ENCODE measurements around the gene KRTAP19-8. TPM values are rescaled to one million over a fixed set of nuclear protein-coding genes. Genes with fewer than 3 reads are reported as not detected.

Gene KRTAP19-8
- total RNA-seq, 5 donors from 2014 or later (not counting 1 experiment from before 2014, with no cell fraction given), result not detected

GRCh38 chr21:31072533-31072932, 34.3 kb upstream of the KRTAP19-8 start:
- H3K4me3 ChIP-seq (ENCODE audit: control insufficient read depth in 1 of 2, extremely low read depth in 1 of 2, low read length in 1 of 2), result no peak overlapping the region
- POLR2A ChIA-PET, result no interaction called here
- no peak overlapping the region for H3K27ac ChIP-seq (ENCODE audit: low read length)
- Mint-ChIP-seq H3K4me3 (no peak overlapping the region), H3K27ac (no peak overlapping the region), H3K36me3 (no peaks in the 10 kb centered on the region), H3K9me3 (no peaks in the 10 kb centered on the region), H3K4me1 (no peaks in the 10 kb centered on the region), H3K27me3 (peaks cover 7 to 20% of the 10 kb centered on the region in 2 donors)
- H3K36me3 ChIP-seq (ENCODE audit: control insufficient read depth in 2 of 2, extremely low read depth in 1 of 2, insufficient read depth in 1 of 2, low read length in 1 of 2), result no peaks in the 10 kb centered on the region
- no peaks in the 10 kb centered on the region for H3K4me1 ChIP-seq (ENCODE audit: control insufficient read depth in 1 of 2, extremely low read depth in 1 of 2, insufficient read depth in 2 of 2, low read length in 2 of 2)
- H3K9me3 ChIP-seq, result no peaks in the 10 kb centered on the region
- CTCF ChIA-PET, result no interaction called here
- no peak for DNase-seq
- peaks cover 0 to 3% of the 10 kb centered on the region in 2 experiments for H3K27me3 ChIP-seq (replicated peaks in 1 of 2; ENCODE audit: control insufficient read depth in 2 of 2, extremely low read depth in 1 of 2, insufficient read depth in 2 of 2, low read length in 1 of 2)
- WGBS (ENCODE audit: insufficient coverage), result 50% methylated on average over 2 of the region's 4 CpGs
- ATAC-seq (replicated peaks in 1 of 4), result no peak

- 72% methylated on average over 2 of the region's 3 CpGs for WGBS (ENCODE audit: insufficient coverage)
- CTCF ChIA-PET, result no interaction called here
- POLR2A ChIA-PET, result no interaction called here
Observed at GRCh38 chr21:31064803-31065202, 26.5 kb upstream of the KRTAP19-8 start.

GRCh38 chr21:31052489-31053142, 14.3 kb upstream of the KRTAP19-8 start:
- H3K4me3 ChIP-seq (ENCODE audit: control insufficient read depth in 1 of 2, extremely low read depth in 1 of 2, low read length in 1 of 2), result no peak overlapping the region
- no peak overlapping the region for H3K4me3 Mint-ChIP-seq
- no peaks in the 10 kb centered on the region for H3K4me1 Mint-ChIP-seq
- 88% methylated on average over 3 of the region's 5 CpGs for WGBS (ENCODE audit: insufficient coverage)
- no peaks in the 10 kb centered on the region for H3K36me3 ChIP-seq (ENCODE audit: control insufficient read depth in 2 of 2, extremely low read depth in 1 of 2, insufficient read depth in 1 of 2, low read length in 1 of 2)
- H3K27ac Mint-ChIP-seq, result no peak overlapping the region
- H3K36me3 Mint-ChIP-seq, result no peaks in the 10 kb centered on the region
- no peak overlapping the region for H3K27ac ChIP-seq (ENCODE audit: low read length)
- ChIA-PET POLR2A (no interaction called here), CTCF (no interaction called here)
- no peak for DNase-seq
- no peaks in the 10 kb centered on the region for H3K4me1 ChIP-seq (ENCODE audit: control insufficient read depth in 1 of 2, extremely low read depth in 1 of 2, insufficient read depth in 2 of 2, low read length in 2 of 2)
- H3K27me3 Mint-ChIP-seq, result peaks cover 0 to 9% of the 10 kb centered on the region in 2 donors
- H3K9me3 ChIP-seq, result no peaks in the 10 kb centered on the region
- H3K9me3 Mint-ChIP-seq, result peaks cover 3 to 4% (median 4%) of the 10 kb centered on the region in 3 donors
- H3K27me3 ChIP-seq (replicated peaks in 1 of 2; ENCODE audit: control insufficient read depth in 2 of 2, extremely low read depth in 1 of 2, insufficient read depth in 2 of 2, low read length in 1 of 2), result peaks cover 0 to 9% of the 10 kb centered on the region in 2 experiments
- ATAC-seq (replicated peaks in 1 of 4), result no peak

More at GRCh38 chr21:31064803-31065202, 26.5 kb upstream of the KRTAP19-8 start:
- H3K27me3 Mint-ChIP-seq, result peaks cover 0 to 5% of the 10 kb centered on the region in 2 donors
- ATAC-seq (replicated peaks in 1 of 4), result no peak
- no peaks in the 10 kb centered on the region for H3K4me1 Mint-ChIP-seq
- no peak overlapping the region for H3K4me3 Mint-ChIP-seq
- H3K9me3 ChIP-seq, result no peaks in the 10 kb centered on the region
- H3K36me3 ChIP-seq (ENCODE audit: control insufficient read depth in 2 of 2, extremely low read depth in 1 of 2, insufficient read depth in 1 of 2, low read length in 1 of 2), result no peaks in the 10 kb centered on the region
- no peaks in the 10 kb centered on the region for H3K9me3 Mint-ChIP-seq
- H3K4me3 ChIP-seq (ENCODE audit: control insufficient read depth in 1 of 2, extremely low read depth in 1 of 2, low read length in 1 of 2), result no peak overlapping the region
- DNase-seq, result no peak
- H3K36me3 Mint-ChIP-seq, result no peaks in the 10 kb centered on the region
- H3K27me3 ChIP-seq (replicated peaks in 1 of 2; ENCODE audit: control insufficient read depth in 2 of 2, extremely low read depth in 1 of 2, insufficient read depth in 2 of 2, low read length in 1 of 2), result no peaks in the 10 kb centered on the region
- no peak overlapping the region for H3K27ac ChIP-seq (ENCODE audit: low read length)
- H3K27ac Mint-ChIP-seq, result no peak overlapping the region
- H3K4me1 ChIP-seq (ENCODE audit: control insufficient read depth in 1 of 2, extremely low read depth in 1 of 2, insufficient read depth in 2 of 2, low read length in 2 of 2), result no peaks in the 10 kb centered on the region

- Histone ChIP-seq H3K4me3 (ENCODE audit: control insufficient read depth in 1 of 2, extremely low read depth in 1 of 2, low read length in 1 of 2) (no peak overlapping the region), H3K9me3 (no peaks in the 10 kb centered on the region), H3K27me3 (replicated peaks in 1 of 2; ENCODE audit: control insufficient read depth in 2 of 2, extremely low read depth in 1 of 2, insufficient read depth in 2 of 2, low read length in 1 of 2) (peaks cover 2 to 9% of the 10 kb centered on the region in 2 experiments), H3K27ac (ENCODE audit: low read length) (no peak overlapping the region), H3K36me3 (ENCODE audit: control insufficient read depth in 2 of 2, extremely low read depth in 1 of 2, insufficient read depth in 1 of 2, low read length in 1 of 2) (no peaks in the 10 kb centered on the region), H3K4me1 (ENCODE audit: control insufficient read depth in 1 of 2, extremely low read depth in 1 of 2, insufficient read depth in 2 of 2, low read length in 2 of 2) (no peaks in the 10 kb centered on the region)
- no peak for DNase-seq
- CTCF ChIA-PET, result no interaction called here
- 77% methylated on average over 2 of the region's 3 CpGs for WGBS (ENCODE audit: insufficient coverage)
- no peak for ATAC-seq (replicated peaks in 1 of 4)
- peaks cover 0 to 17% of the 10 kb centered on the region in 2 donors for H3K27me3 Mint-ChIP-seq
- H3K36me3 Mint-ChIP-seq, result no peaks in the 10 kb centered on the region
- POLR2A ChIA-PET, result no interaction called here
- no peaks in the 10 kb centered on the region for H3K4me1 Mint-ChIP-seq
- no peak overlapping the region for H3K4me3 Mint-ChIP-seq
- H3K27ac Mint-ChIP-seq, result no peak overlapping the region
- no peaks in the 10 kb centered on the region for H3K9me3 Mint-ChIP-seq
Observed at GRCh38 chr21:31050577-31051157, 12.4 kb upstream of the KRTAP19-8 start.

GRCh38 chr21:31045841-31046240, 7.6 kb upstream of the KRTAP19-8 start:
- POLR2A ChIA-PET, result no interaction called here
- Histone ChIP-seq H3K9me3 (no peaks in the 10 kb centered on the region), H3K27ac (ENCODE audit: low read length) (no peak overlapping the region), H3K27me3 (replicated peaks in 1 of 2; ENCODE audit: control insufficient read depth in 2 of 2, extremely low read depth in 1 of 2, insufficient read depth in 2 of 2, low read length in 1 of 2) (peaks cover 2 to 3% of the 10 kb centered on the region in 2 experiments), H3K36me3 (ENCODE audit: control insufficient read depth in 2 of 2, extremely low read depth in 1 of 2, insufficient read depth in 1 of 2, low read length in 1 of 2) (no peaks in the 10 kb centered on the region), H3K4me1 (ENCODE audit: control insufficient read depth in 1 of 2, extremely low read depth in 1 of 2, insufficient read depth in 2 of 2, low read length in 2 of 2) (no peaks in the 10 kb centered on the region), H3K4me3 (ENCODE audit: control insufficient read depth in 1 of 2, extremely low read depth in 1 of 2, low read length in 1 of 2) (no peak overlapping the region)
- WGBS (ENCODE audit: insufficient coverage), result 75% methylated on average over 1 of the region's 3 CpGs
- Mint-ChIP-seq H3K4me3 (no peak overlapping the region), H3K9me3 (no peaks in the 10 kb centered on the region), H3K27me3 (peaks cover 0 to 20% of the 10 kb centered on the region in 2 donors), H3K36me3 (no peaks in the 10 kb centered on the region), H3K4me1 (no peaks in the 10 kb centered on the region), H3K27ac (no peak overlapping the region)
- ATAC-seq (replicated peaks in 1 of 4) (no peak), DNase-seq (no peak)
- CTCF ChIA-PET, result no interaction called here

GRCh38 chr21:31043471-31043870, 5.2 kb upstream of the KRTAP19-8 start:
- no peak overlapping the region for H3K27ac ChIP-seq (ENCODE audit: low read length)
- Mint-ChIP-seq H3K27me3 (peaks cover 0 to 21% of the 10 kb centered on the region in 2 donors), H3K36me3 (no peaks in the 10 kb centered on the region), H3K27ac (no peak overlapping the region), H3K4me3 (no peak overlapping the region), H3K9me3 (no peaks in the 10 kb centered on the region), H3K4me1 (no peaks in the 10 kb centered on the region)
- peaks cover 0 to 2% of the 10 kb centered on the region in 2 experiments for H3K27me3 ChIP-seq (replicated peaks in 1 of 2; ENCODE audit: control insufficient read depth in 2 of 2, extremely low read depth in 1 of 2, insufficient read depth in 2 of 2, low read length in 1 of 2)
- 94% methylated on average over 2 of the region's 5 CpGs for WGBS (ENCODE audit: insufficient coverage)
- H3K36me3 ChIP-seq (ENCODE audit: control insufficient read depth in 2 of 2, extremely low read depth in 1 of 2, insufficient read depth in 1 of 2, low read length in 1 of 2), result no peaks in the 10 kb centered on the region
- ATAC-seq (replicated peaks in 1 of 4) (no peak), DNase-seq (no peak)
- POLR2A ChIA-PET, result no interaction called here
- CTCF ChIA-PET, result interaction anchor here in 1 of 2 donors (0.7 kb wide), 1 partner anchor 174 kb away, joined by 3 read pairs; no protein-coding TSS in a partner anchor
- H3K4me3 ChIP-seq (ENCODE audit: control insufficient read depth in 1 of 2, extremely low read depth in 1 of 2, low read length in 1 of 2), result no peak overlapping the region
- no peaks in the 10 kb centered on the region for H3K4me1 ChIP-seq (ENCODE audit: control insufficient read depth in 1 of 2, extremely low read depth in 1 of 2, insufficient read depth in 2 of 2, low read length in 2 of 2)
- H3K9me3 ChIP-seq, result no peaks in the 10 kb centered on the region

Measured in T-cell (primary cell).